Fibroblast of lung (primary cell): ENCODE data around the gene SGTA.

ENCODE experiments used
- CTCF ChIP-seq, 2 donors: IDR thresholded peaks in 1 of 2; conservative IDR thresholded peaks in 1 of 2; 1 replicate in 1 of 2; 2 replicates in 1 of 2; pipeline ENCODE4 v1.5.1; 2011 to 2012; ENCODE audit warnings: low read length in 2 of 2, control low read depth in 1 of 2, inconsistent platforms in 1 of 2, low read depth in 1 of 2, mild to moderate bottlenecking in 1 of 2
- EZH2 ChIP-seq: IDR thresholded peaks from 2 replicates; pipeline ENCODE4 v1.5.1; 2012; ENCODE audit warnings: low read length, control low read depth, mild to moderate bottlenecking; ENCODE audit errors: missing control alignments

DNA sequence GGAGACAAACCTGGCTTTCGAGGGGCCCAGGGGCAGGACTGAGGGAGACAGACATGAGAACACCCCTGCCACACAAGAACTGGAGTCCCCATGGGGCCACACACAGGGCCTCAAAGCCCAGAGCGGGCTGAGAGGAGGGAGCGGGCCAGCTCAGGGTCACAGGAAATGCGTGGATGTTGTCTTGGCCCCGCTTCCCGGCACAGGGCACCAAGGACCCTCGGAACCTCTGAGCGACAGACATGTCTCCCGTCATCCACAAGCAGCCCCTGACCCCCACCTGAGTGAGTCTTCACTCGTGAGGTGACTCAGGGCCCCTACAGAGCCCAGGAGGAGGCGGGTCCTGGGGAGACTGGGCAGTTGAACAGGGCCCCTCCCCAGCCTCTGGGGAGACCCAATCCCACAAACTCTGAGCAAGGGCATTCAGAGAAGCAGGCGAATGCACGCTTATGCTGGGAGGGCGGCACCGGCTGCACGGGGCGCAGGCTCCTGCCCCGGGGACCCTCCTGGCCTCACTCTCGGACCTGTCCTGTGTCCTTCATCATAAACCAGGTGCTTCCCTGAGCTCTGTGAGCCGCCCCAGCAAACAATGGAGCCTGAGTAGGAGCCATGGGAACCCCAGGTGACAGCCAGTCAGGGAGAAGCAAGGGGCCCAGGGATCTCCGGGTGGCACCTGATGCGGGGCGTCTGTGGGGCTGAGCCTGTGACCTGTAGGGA is 20.1 kb downstream of the SGTA start:
- TF ChIP-seq CTCF (conservative IDR thresholded peaks at IDR 0.05 in 1 of 2, IDR thresholded peaks at IDR 0.05 in 1 of 2; ENCODE audit: low read depth in 1 of 2, low read length in 2 of 2), result no peak
- no peak for TF ChIP-seq EZH2
